HEK293 (cell line): ENCODE results near the gene PANX3.
A peak's percentile ranks its signal among the peaks of the same experiment; 100 is the strongest.

Experiments
- CTCF ChIA-PET: fragments of 350-600 bp; formaldehyde crosslinking; extraction: SDS; loops from one replicate; lab custom pipeline; 2021; ENCODE audit warnings: antibody characterized with exemption; lab: Yijun Ruan, JAX
- POLR2A ChIA-PET: fragments of 300-600 bp; formaldehyde crosslinking; extraction: SDS; loops from one replicate; lab custom pipeline; 2020; ENCODE audit warnings: antibody characterized with exemption, inconsistent platforms; lab: Yijun Ruan, JAX
- H3K27ac ChIP-seq: fragments of 200-500 bp; sonication (Bioruptor generic); 2 replicates; pipeline ENCODE4 v1.5.1; 2014; ENCODE audit warnings: low read depth, low read length, control low read depth, inconsistent platforms; ENCODE audit errors: extremely low read depth
- H3K36me3 ChIP-seq, 2 experiments: fragments of 200-500 bp in 1 of 2; sonication (Bioruptor generic) in 1 of 2; 1 replicate in 1 of 2; 2 replicates in 1 of 2; pipeline ENCODE4 v1.5.1; 2014 to 2017; ENCODE audit warnings: inconsistent platforms in 2 of 2, low read length in 2 of 2; ENCODE audit not compliant: control insufficient read depth in 2 of 2, insufficient read depth in 1 of 2
- H3K4me1 ChIP-seq: fragments of 200-500 bp; sonication (Bioruptor generic); 2 replicates; pipeline ENCODE4 v1.5.1; 2014; ENCODE audit warnings: mild to moderate bottlenecking, low read length, inconsistent platforms; ENCODE audit not compliant: control insufficient read depth, insufficient read depth
- H3K4me3 ChIP-seq: 2 replicates; pipeline ENCODE4 v1.5.1; 2011; ENCODE audit warnings: low read depth, mild to moderate bottlenecking, control low read depth, low read length, moderate library complexity
- H3K9me3 ChIP-seq: fragments of 200-500 bp; sonication (Bioruptor generic); 2 replicates; pipeline ENCODE4 v1.5.1; 2014; ENCODE audit warnings: low read depth, low read length, inconsistent platforms; ENCODE audit not compliant: control insufficient read depth, insufficient read depth
- HOXD13 ChIP-seq: sonication (generic); formaldehyde crosslinking; IDR thresholded peaks from 2 replicates; pipeline ENCODE4 v1.8.0; 2022; ENCODE audit warnings: missing genetic modification reagents, borderline replicate concordance
- IKZF3 ChIP-seq: fragments of 450-650 bp; IDR thresholded peaks from 2 replicates; pipeline ENCODE4 v1.5.0; 2018; ENCODE audit warnings: missing biosample characterization, mild to moderate bottlenecking, missing genetic modification characterization, moderate library complexity
- KLF1 ChIP-seq: fragments of 450-650 bp; formaldehyde crosslinking; IDR thresholded peaks from 2 replicates; pipeline ENCODE4 v1.5.1; 2016; ENCODE audit warnings: missing biosample characterization, missing genetic modification characterization
- KLF10 ChIP-seq: fragments of 450-650 bp; IDR thresholded peaks from 2 replicates; pipeline ENCODE4 v1.5.1; 2018; ENCODE audit warnings: missing biosample characterization, mild to moderate bottlenecking, missing genetic modification characterization
- KLF9 ChIP-seq: fragments of 450-650 bp; formaldehyde crosslinking; IDR thresholded peaks from 2 replicates; pipeline ENCODE4 v1.5.1; 2016; ENCODE audit warnings: missing biosample characterization, missing genetic modification characterization, low read depth
- PBX3 ChIP-seq: sonication (generic); formaldehyde crosslinking; IDR thresholded peaks from 2 replicates; pipeline ENCODE4 v1.8.1; 2022; ENCODE audit warnings: mild to moderate bottlenecking, moderate library complexity, missing genetic modification reagents
- REPIN1 ChIP-seq: fragments of 450-650 bp; formaldehyde crosslinking; IDR thresholded peaks from 2 replicates; pipeline ENCODE4 v1.5.1; 2017; ENCODE audit warnings: missing biosample characterization, missing genetic modification characterization, low read depth
- TRIM28 ChIP-seq: IDR thresholded peaks from 2 replicates; pipeline ENCODE4 v1.6.1; 2011; ENCODE audit warnings: low read length, control low read depth, borderline replicate concordance
- ZBTB1 ChIP-seq: fragments of 450-650 bp; formaldehyde crosslinking; IDR thresholded peaks from 2 replicates; pipeline ENCODE4 v1.5.1; 2016; ENCODE audit warnings: missing biosample characterization, missing genetic modification characterization
- ZBTB20 ChIP-seq: fragments of 450-650 bp; formaldehyde crosslinking; IDR thresholded peaks from 2 replicates; pipeline ENCODE4 v1.5.1; 2016; ENCODE audit warnings: missing biosample characterization, missing genetic modification characterization
- ZBTB44 ChIP-seq: fragments of 450-650 bp; IDR thresholded peaks from 2 replicates; pipeline ENCODE4 v1.5.1; 2018; ENCODE audit warnings: missing biosample characterization, mild to moderate bottlenecking, missing genetic modification characterization
- ZNF146 ChIP-seq: fragments of 450-650 bp; formaldehyde crosslinking; IDR thresholded peaks from 2 replicates; pipeline ENCODE4 v1.5.1; 2016; ENCODE audit warnings: missing biosample characterization, missing genetic modification characterization
- ZNF155 ChIP-seq: fragments of 450-650 bp; formaldehyde crosslinking; IDR thresholded peaks from 2 replicates; pipeline ENCODE4 v1.5.1; 2016; ENCODE audit warnings: missing biosample characterization, missing genetic modification characterization
- ZNF23 ChIP-seq: fragments of 450-650 bp; formaldehyde crosslinking; IDR thresholded peaks from 2 replicates; pipeline ENCODE4 v1.5.1; 2016; ENCODE audit warnings: missing biosample characterization, missing genetic modification characterization, borderline replicate concordance
- ZNF335 ChIP-seq: fragments of 450-650 bp; formaldehyde crosslinking; conservative IDR thresholded peaks from 2 replicates; pipeline ENCODE4 v1.5.1; 2016; ENCODE audit warnings: missing biosample characterization, missing genetic modification characterization
- ZNF37A ChIP-seq: fragments of 450-650 bp; IDR thresholded peaks from 2 replicates; pipeline ENCODE4 v1.5.1; 2018; ENCODE audit warnings: missing biosample characterization, missing genetic modification characterization
- ZNF398 ChIP-seq: fragments of 450-650 bp; formaldehyde crosslinking; IDR thresholded peaks from 2 replicates; pipeline ENCODE4 v1.5.1; 2017; ENCODE audit warnings: missing biosample characterization, missing genetic modification characterization
- ZNF561 ChIP-seq: fragments of 450-650 bp; IDR thresholded peaks from 2 replicates; pipeline ENCODE4 v1.5.1; 2018; ENCODE audit warnings: missing biosample characterization, missing genetic modification characterization, borderline replicate concordance
- ZNF580 ChIP-seq: fragments of 450-650 bp; formaldehyde crosslinking; IDR thresholded peaks from 2 replicates; pipeline ENCODE4 v1.5.1; 2016; ENCODE audit warnings: missing biosample characterization, missing genetic modification characterization
- ZNF596 ChIP-seq: fragments of 450-650 bp; IDR thresholded peaks from 2 replicates; pipeline ENCODE4 v1.5.0; 2018; ENCODE audit warnings: missing biosample characterization, mild to moderate bottlenecking, missing genetic modification characterization, moderate library complexity
- ZNF660 ChIP-seq: fragments of 450-650 bp; IDR thresholded peaks from 2 replicates; pipeline ENCODE4 v1.5.1; 2018; ENCODE audit warnings: missing biosample characterization, mild to moderate bottlenecking, missing genetic modification characterization
- ZNF707 ChIP-seq: fragments of 450-650 bp; formaldehyde crosslinking; IDR thresholded peaks from 2 replicates; pipeline ENCODE4 v1.5.1; 2016; ENCODE audit warnings: missing biosample characterization, missing genetic modification characterization
- ZNF792 ChIP-seq: fragments of 450-650 bp; formaldehyde crosslinking; IDR thresholded peaks from 2 replicates; pipeline ENCODE4 v1.5.1; 2016; ENCODE audit warnings: missing biosample characterization, missing genetic modification characterization
- ZNF837 ChIP-seq: fragments of 450-650 bp; formaldehyde crosslinking; IDR thresholded peaks from 2 replicates; pipeline ENCODE4 v1.5.1; 2016; ENCODE audit warnings: missing biosample characterization, missing genetic modification characterization
- ZNF843 ChIP-seq: fragments of 450-650 bp; formaldehyde crosslinking; IDR thresholded peaks from 2 replicates; pipeline ENCODE4 v1.5.1; 2016; ENCODE audit warnings: missing biosample characterization, missing genetic modification characterization
- ZSCAN16 ChIP-seq: fragments of 450-650 bp; formaldehyde crosslinking; IDR thresholded peaks from 2 replicates; pipeline ENCODE4 v1.5.1; 2016; ENCODE audit warnings: missing biosample characterization, missing genetic modification characterization

Gene PANX3

GRCh38 chr11:124622531-124623451, 11.6 kb downstream of the PANX3 start, which contains the start of gene TBRG1 (continued):
- TF ChIP-seq ZNF660 (tag by site-specific recombination) (0 out of 2 replicates have a peak, but pooled peaks have one; percentile 30), ZBTB44 (no peak), ZNF707 (tag by site-specific recombination) (no peak), ZBTB20 (peak; percentile 55; the same call in 1 of the 2 replicates), ZNF792 (tag by site-specific recombination) (no peak), ZNF335 (tag by site-specific recombination) (peak; percentile 68), ZNF580 (tag by site-specific recombination) (peak; percentile 55; the same call in 1 of the 2 replicates), PBX3 (no peak; the same call in 1 of the 2 replicates), ZNF561 (tag by site-specific recombination) (peak; percentile 90)
- TF ChIP-seq, all 188 proteins: peak for 37

GRCh38 chr11:124623861-124624525, 12.8 kb downstream of the PANX3 start:
- CTCF ChIA-PET, result interaction anchor here (0.6 to 1.3 kb wide), 6 partner anchors 19 to 222 kb away, joined by 3 to 5 read pairs (median 3); no protein-coding TSS in a partner anchor
- Histone ChIP-seq H3K4me3 (peak overlapping the region; percentile 99), H3K9me3 (no peaks in the 10 kb centered on the region), H3K27ac (no peak overlapping the region)
- TF ChIP-seq KLF10 (tag by site-specific recombination) (no peak), ZNF843 (tag by site-specific recombination) (no peak), TRIM28 (no peak)
- TF ChIP-seq, all 188 proteins: peak for 0
- Histone ChIP-seq H3K36me3 (peaks cover 5 to 42% of the 10 kb centered on the region in 2 experiments), H3K4me1 (no peaks in the 10 kb centered on the region)
- POLR2A ChIA-PET, result interaction anchor here (1.0 to 1.6 kb wide), 2 partner anchors 8 to 13 kb away, joined by 3 read pairs; no protein-coding TSS in a partner anchor

- ChIA-PET POLR2A (interaction anchor here (0.6 kb wide), 1 partner anchor 14 kb away, joined by 3 read pairs; no protein-coding TSS in a partner anchor), CTCF (interaction anchor here (0.6 to 2.1 kb wide), 3 partner anchors 8 to 486 kb away, joined by 4 to 10 read pairs (median 8); partner anchors contain the start of gene TMEM218)
- peaks cover 11 to 53% of the 10 kb centered on the region in 2 experiments for H3K36me3 ChIP-seq
Observed at GRCh38 chr11:124625504-124626168, 14.4 kb downstream of the PANX3 start.

More at GRCh38 chr11:124625504-124626168, 14.4 kb downstream of the PANX3 start:
- H3K4me3 ChIP-seq, result no peak overlapping the region
- H3K27ac ChIP-seq, result no peak overlapping the region
- H3K4me1 ChIP-seq, result no peaks in the 10 kb centered on the region
- TF ChIP-seq ZNF707 (tag by site-specific recombination) (no peak), ZNF37A (tag by site-specific recombination) (no peak), ZNF398 (tag by site-specific recombination) (no peak), REPIN1 (tag by site-specific recombination) (no peak), ZNF837 (no peak), KLF1 (tag by site-specific recombination) (no peak), ZNF155 (tag by site-specific recombination) (no peak), ZNF146 (tag by site-specific recombination) (no peak), KLF9 (no peak), ZSCAN16 (tag by site-specific recombination) (no peak), HOXD13 (CRISPR knock-in tag) (no peak), ZNF596 (tag by site-specific recombination) (no peak), ZBTB1 (tag by site-specific recombination) (no peak), IKZF3 (tag by site-specific recombination) (no peak), ZNF23 (no peak)
- no peaks in the 10 kb centered on the region for H3K9me3 ChIP-seq
